ENCODE results near the gene SLC38A5.

- TF ChIP-seq CTCF (IDR thresholded peaks at IDR 0.05) = no peak
- no peak for TF ChIP-seq EZH2 (IDR thresholded peaks at IDR 0.05)
- no peak for TF ChIP-seq EZH2phosphoT487 (IDR thresholded peaks at IDR 0.05)
Observed at GRCh38 chrX:48491809-48492208, 21.7 kb upstream of the SLC38A5 start.

Measured in neural progenitor cell (in vitro differentiated cells).